ENCODE data around the gene KDM2A.
"Not testable (repeated sequence)": the region's sequence is repeated elsewhere in the genome, so short reads cannot be mapped to it uniquely, and the experiment has no call there.

KDM2A gene

GRCh38 chr11:67167719-67168118 is 48.7 kb downstream of the KDM2A start:
- no peak for DNase-seq (ENCODE audit: low read depth in 2 of 2)

- DNase-seq (ENCODE audit: low read depth in 2 of 2) = not testable (repeated sequence)
These were observed 49.8 kb downstream of the KDM2A start for GRCh38 chr11:67168911-67169310.

- DNase-seq (ENCODE audit: low read depth in 2 of 2) = no peak
These were observed 55.2 kb downstream of the KDM2A start for GRCh38 chr11:67174311-67174710.

GRCh38 chr11:67177399-67178281 is 58.6 kb downstream of the KDM2A start:
- DNase-seq (ENCODE audit: low read depth in 2 of 2) = no peak

GRCh38 chr11:67178421-67178820 is 59.4 kb downstream of the KDM2A start:
- DNase-seq (ENCODE audit: low read depth in 2 of 2) = no peak

GRCh38 chr11:67178878-67179277 is 59.8 kb downstream of the KDM2A start:
- no peak for DNase-seq (ENCODE audit: low read depth in 2 of 2)

- no peak for DNase-seq (ENCODE audit: low read depth in 2 of 2)
These were observed 60.9 kb downstream of the KDM2A start for GRCh38 chr11:67179892-67180490.

- DNase-seq (ENCODE audit: low read depth in 2 of 2) = no peak
These were observed 75.0 kb downstream of the KDM2A start for GRCh38 chr11:67194096-67194495.

- DNase-seq (ENCODE audit: low read depth in 2 of 2) = no peak
These were observed 77.0 kb downstream of the KDM2A start for GRCh38 chr11:67195971-67196456.

GRCh38 chr11:67197606-67198005 is 78.5 kb downstream of the KDM2A start:
- no peak for DNase-seq (ENCODE audit: low read depth in 2 of 2)

- DNase-seq (ENCODE audit: low read depth in 2 of 2) = not testable (repeated sequence)
These were observed 79.7 kb downstream of the KDM2A start for GRCh38 chr11:67198781-67199180.

- no peak for DNase-seq (ENCODE audit: low read depth in 2 of 2)
These were observed 80.7 kb downstream of the KDM2A start for GRCh38 chr11:67199751-67200150.

GRCh38 chr11:67202028-67202427 is 83.0 kb downstream of the KDM2A start:
- no peak for DNase-seq (ENCODE audit: low read depth in 2 of 2)

- no peak for DNase-seq (ENCODE audit: low read depth in 2 of 2)
These were observed 85.8 kb downstream of the KDM2A start for GRCh38 chr11:67204822-67205221.

GRCh38 chr11:67209222-67209621 is 90.2 kb downstream of the KDM2A start:
- DNase-seq (ENCODE audit: low read depth in 2 of 2) = not testable (repeated sequence)

GRCh38 chr11:67211656-67212436 is 92.8 kb downstream of the KDM2A start:
- DNase-seq (ENCODE audit: low read depth in 2 of 2) = no peak

GRCh38 chr11:67213178-67213621 is 94.1 kb downstream of the KDM2A start:
- no peak for DNase-seq (ENCODE audit: low read depth in 2 of 2)

GRCh38 chr11:67227726-67228125 is 108.7 kb downstream of the KDM2A start:
- DNase-seq (ENCODE audit: low read depth in 2 of 2) = no peak

- DNase-seq (ENCODE audit: low read depth in 2 of 2) = no peak
These were observed 111.3 kb downstream of the KDM2A start for GRCh38 chr11:67230406-67230805.

- no peak for DNase-seq (ENCODE audit: low read depth in 2 of 2)
These were observed 111.8 kb downstream of the KDM2A start for GRCh38 chr11:67230886-67231285.

GRCh38 chr11:67233584-67234190 is 114.6 kb downstream of the KDM2A start:
- DNase-seq (ENCODE audit: low read depth in 2 of 2) = no peak

GRCh38 chr11:67234571-67234970 is 115.5 kb downstream of the KDM2A start:
- not testable (repeated sequence) for DNase-seq (ENCODE audit: low read depth in 2 of 2)

Data from stimulated activated CD8-positive, alpha-beta memory T cell treated with anti-CD3 and anti-CD28 coated beads, Interleukin-15, amount 100 ng/mL, for 48 hours (primary cell).